Trophoblast cell (in vitro differentiated cells and primary cell): ENCODE measurements around the gene PTPRM.

ENCODE experiments used
- DNase-seq, 2 donors: peaks; one replicate each; pipeline ENCODE4 v3.0.0-alpha.2; 2016
- H2AFZ ChIP-seq: 2 replicates; pipeline ENCODE4 v1.6.1; 2013; ENCODE audit warnings: low read length, moderate library complexity, mild to moderate bottlenecking; ENCODE audit not compliant: insufficient read depth, poor library complexity
- H2AK5ac ChIP-seq: 2 replicates; pipeline ENCODE4 v1.6.1; 2013; ENCODE audit warnings: mild to moderate bottlenecking, low read length
- H2BK120ac ChIP-seq: 2 replicates; pipeline ENCODE4 v1.6.1; 2013; ENCODE audit warnings: low read length, mild to moderate bottlenecking, moderate library complexity; ENCODE audit not compliant: insufficient read depth, poor library complexity
- H2BK12ac ChIP-seq: 2 replicates; pipeline ENCODE4 v1.6.1; 2013; ENCODE audit warnings: mild to moderate bottlenecking, low read length, moderate library complexity
- H2BK5ac ChIP-seq: 2 replicates; pipeline ENCODE4 v1.6.1; 2013; ENCODE audit warnings: low read length, low read depth, moderate library complexity, mild to moderate bottlenecking; ENCODE audit not compliant: poor library complexity
- H3K14ac ChIP-seq: 2 replicates; pipeline ENCODE4 v1.6.1; 2013; ENCODE audit warnings: mild to moderate bottlenecking, low read length
- H3K18ac ChIP-seq: 2 replicates; pipeline ENCODE4 v1.6.1; 2013; ENCODE audit warnings: mild to moderate bottlenecking, low read length
- H3K23ac ChIP-seq: 2 replicates; pipeline ENCODE4 v1.6.1; 2013; ENCODE audit warnings: low read length
- H3K27ac ChIP-seq: 2 replicates; pipeline ENCODE4 v1.5.1; 2013; ENCODE audit warnings: low read depth, mild to moderate bottlenecking, inconsistent platforms, low read length, moderate library complexity
- H3K27me3 ChIP-seq: 2 replicates; pipeline ENCODE4 v1.6.1; 2013; ENCODE audit warnings: inconsistent platforms, mild to moderate bottlenecking, low read length, moderate library complexity; ENCODE audit not compliant: insufficient read depth
- H3K36me3 ChIP-seq, 2 experiments: 1 replicate in 1 of 2; 2 replicates in 1 of 2; pipeline ENCODE4 v1.6.1; 2013; ENCODE audit warnings: low read length in 2 of 2, mild to moderate bottlenecking in 2 of 2, moderate library complexity in 1 of 2; ENCODE audit not compliant: insufficient read depth in 2 of 2, control insufficient read depth in 1 of 2
- H3K4ac ChIP-seq: 2 replicates; pipeline ENCODE4 v1.6.1; 2013; ENCODE audit warnings: low read depth, mild to moderate bottlenecking, low read length, moderate library complexity
- H3K4me1 ChIP-seq, 2 experiments: 1 replicate in 1 of 2; 2 replicates in 1 of 2; pipeline ENCODE4 v1.6.1; 2013; ENCODE audit warnings: low read length in 2 of 2, mild to moderate bottlenecking in 2 of 2, moderate library complexity in 1 of 2; ENCODE audit not compliant: insufficient read depth in 2 of 2, control insufficient read depth in 1 of 2
- H3K4me2 ChIP-seq: 2 replicates; pipeline ENCODE4 v1.6.1; 2013; ENCODE audit warnings: inconsistent platforms, mild to moderate bottlenecking, low read length, moderate library complexity
- H3K4me3 ChIP-seq: 2 replicates; pipeline ENCODE4 v1.5.1; 2013; ENCODE audit warnings: mild to moderate bottlenecking, low read depth, low read length, inconsistent platforms
- H3K79me1 ChIP-seq: one replicate; pipeline ENCODE4 v1.6.1; 2013; ENCODE audit warnings: low read length
- H3K79me2 ChIP-seq: 2 replicates; pipeline ENCODE4 v1.6.1; 2013; ENCODE audit warnings: low read length, mild to moderate bottlenecking; ENCODE audit not compliant: control insufficient read depth, insufficient read depth, poor library complexity
- H3K9ac ChIP-seq: 2 replicates; pipeline ENCODE4 v1.6.1; 2013; ENCODE audit warnings: mild to moderate bottlenecking, low read length
- H3K9me3 ChIP-seq: 2 replicates; pipeline ENCODE4 v1.6.1; 2013; ENCODE audit warnings: low read depth, mild to moderate bottlenecking, control low read depth, inconsistent platforms, low read length; ENCODE audit not compliant: insufficient read depth
- H4K12ac ChIP-seq: 2 replicates; pipeline ENCODE4 v1.6.1; 2013; ENCODE audit warnings: low read depth, mild to moderate bottlenecking, low read length, moderate library complexity
- H4K8ac ChIP-seq: 2 replicates; pipeline ENCODE4 v1.6.1; 2013; ENCODE audit warnings: low read depth, mild to moderate bottlenecking, low read length, moderate library complexity
- H4K91ac ChIP-seq: one replicate; pipeline ENCODE4 v1.6.1; 2013; ENCODE audit warnings: low read depth, mild to moderate bottlenecking, low read length, moderate library complexity
- WGBS: extraction: QIAGEN DNeasy Blood & Tissue Kit; methylation state at CpG from one replicate; pipeline ENCODE4 v1.1.7; 2013; ENCODE audit warnings: missing lambda C conversion rate; ENCODE audit not compliant: insufficient read length, insufficient coverage; ENCODE audit errors: extremely low coverage; 5-methylcytosine and 5-hydroxymethylcytosine counted together

The PTPRM gene

GRCh38 chr18:7954238-7954637 is 387.1 kb downstream of the PTPRM start:
- Histone ChIP-seq H2AFZ (no peak overlapping the region), H3K23ac (no peak overlapping the region), H2AK5ac (no peak overlapping the region), H2BK120ac (no peak overlapping the region), H3K4me2 (no peak overlapping the region), H3K14ac (no peak overlapping the region), H3K4me3 (no peak overlapping the region), H3K27me3 (peaks cover 3% of the 10 kb centered on the region), H4K12ac (no peak overlapping the region), H4K8ac (no peak overlapping the region), H2BK5ac (no peak overlapping the region), H3K9ac (no peak overlapping the region), H3K27ac (no peak overlapping the region), H4K91ac (no peak overlapping the region), H3K18ac (no peak overlapping the region), H3K4ac (no peak overlapping the region), H2BK12ac (no peak overlapping the region), H3K4me1 (peaks cover 0 to 2% of the 10 kb centered on the region in 2 experiments), H3K9me3 (no peaks in the 10 kb centered on the region), H3K79me1 (no peaks in the 10 kb centered on the region), H3K79me2 (no peaks in the 10 kb centered on the region), H3K36me3 (peaks cover 0 to 2% of the 10 kb centered on the region in 2 experiments)
- WGBS, result no CpG with 5 or more reads among the region's 1 CpG
- no peak for DNase-seq

- H3K9me3 ChIP-seq, result no peaks in the 10 kb centered on the region
- no peak overlapping the region for H2AK5ac ChIP-seq
- no peak overlapping the region for H3K14ac ChIP-seq
- peaks cover 0 to 2% of the 10 kb centered on the region in 2 experiments for H3K36me3 ChIP-seq
- H3K79me2 ChIP-seq, result no peaks in the 10 kb centered on the region
- no peak overlapping the region for H2BK12ac ChIP-seq
- no peak overlapping the region for H2BK120ac ChIP-seq
- no peak overlapping the region for H2BK5ac ChIP-seq
- peaks cover 3% of the 10 kb centered on the region for H3K27me3 ChIP-seq
- WGBS, result no CpG with 5 or more reads among the region's 7 CpGs
- no peak overlapping the region for H3K27ac ChIP-seq
- H3K23ac ChIP-seq, result no peak overlapping the region
- no peak for DNase-seq
- H3K79me1 ChIP-seq, result no peaks in the 10 kb centered on the region
- no peak overlapping the region for H3K18ac ChIP-seq
- no peak overlapping the region for H4K91ac ChIP-seq
- no peak overlapping the region for H4K12ac ChIP-seq
- no peak overlapping the region for H3K4ac ChIP-seq
- H3K4me2 ChIP-seq, result no peak overlapping the region
- H4K8ac ChIP-seq, result no peak overlapping the region
- H2AFZ ChIP-seq, result no peak overlapping the region
- no peak overlapping the region for H3K9ac ChIP-seq
- H3K4me3 ChIP-seq, result no peak overlapping the region
- H3K4me1 ChIP-seq, result peaks cover 0 to 2% of the 10 kb centered on the region in 2 experiments
Measured at GRCh38 chr18:7955175-7955574, 388.1 kb downstream of the PTPRM start.

GRCh38 chr18:7957297-7957696 is 390.2 kb downstream of the PTPRM start:
- Histone ChIP-seq H2BK120ac (no peak overlapping the region), H3K4ac (no peak overlapping the region), H2BK12ac (no peak overlapping the region), H4K12ac (no peak overlapping the region), H3K36me3 (peaks cover 0 to 2% of the 10 kb centered on the region in 2 experiments), H3K18ac (no peak overlapping the region), H3K9ac (no peak overlapping the region), H3K4me1 (no peaks in the 10 kb centered on the region), H2AFZ (no peak overlapping the region), H4K91ac (no peak overlapping the region), H2AK5ac (no peak overlapping the region), H3K4me3 (no peak overlapping the region), H3K4me2 (no peak overlapping the region), H3K9me3 (no peaks in the 10 kb centered on the region), H2BK5ac (no peak overlapping the region), H3K14ac (no peak overlapping the region), H3K79me1 (no peaks in the 10 kb centered on the region), H3K79me2 (no peaks in the 10 kb centered on the region), H3K27ac (no peak overlapping the region), H4K8ac (no peak overlapping the region), H3K27me3 (peaks cover 3% of the 10 kb centered on the region), H3K23ac (no peak overlapping the region)
- no CpG with 5 or more reads among the region's 3 CpGs for WGBS
- DNase-seq, result no peak

GRCh38 chr18:7958081-7958896 is 391.2 kb downstream of the PTPRM start:
- no peak overlapping the region for H3K23ac ChIP-seq
- H3K9ac ChIP-seq, result no peak overlapping the region
- no peak for DNase-seq
- H3K9me3 ChIP-seq, result no peaks in the 10 kb centered on the region
- no peak overlapping the region for H2AK5ac ChIP-seq
- H3K4me2 ChIP-seq, result no peak overlapping the region
- H3K27ac ChIP-seq, result no peak overlapping the region
- no peak overlapping the region for H2BK120ac ChIP-seq
- no peaks in the 10 kb centered on the region for H3K79me1 ChIP-seq
- no peak overlapping the region for H3K18ac ChIP-seq
- H3K4me1 ChIP-seq, result no peaks in the 10 kb centered on the region
- H3K36me3 ChIP-seq, result peaks cover 0 to 2% of the 10 kb centered on the region in 2 experiments
- peaks cover 3% of the 10 kb centered on the region for H3K27me3 ChIP-seq
- H3K14ac ChIP-seq, result no peak overlapping the region
- H3K4me3 ChIP-seq, result no peak overlapping the region
- H2AFZ ChIP-seq, result no peak overlapping the region
- H3K4ac ChIP-seq, result no peak overlapping the region
- H2BK12ac ChIP-seq, result no peak overlapping the region
- no peak overlapping the region for H4K8ac ChIP-seq
- H2BK5ac ChIP-seq, result no peak overlapping the region
- H3K79me2 ChIP-seq, result no peaks in the 10 kb centered on the region
- H4K12ac ChIP-seq, result no peak overlapping the region
- no peak overlapping the region for H4K91ac ChIP-seq
- WGBS, result no CpG with 5 or more reads among the region's 4 CpGs
